GM21390 (cell line): Measurements from ENCODE around the gene PRSS53.
"Not testable (repeated sequence)": the region's sequence is repeated elsewhere in the genome, so short reads cannot be mapped to it uniquely, and the experiment has no call there.

Source experiments
- ATAC-seq: cut with Tn5 transposase; IDR thresholded peaks from one replicate; pipeline ENCODE4 v1.9.1; 2021; ENCODE audit not compliant: unreplicated experiment

PRSS53 gene

GRCh38 chr16:31118223-31119155 lies 29.7 kb upstream of the PRSS53 start:
- ATAC-seq: no peak

GRCh38 chr16:31117384-31118222 lies 28.9 kb upstream of the PRSS53 start, which contains the start of gene KAT8:
Gene KAT8 (plus strand): TSS chr16:31117664. CDS start chr16:31117682, 18 bp downstream.
- peak; percentile 86 for ATAC-seq

- no peak for ATAC-seq
Measured at GRCh38 chr16:31114468-31114867, 25.7 kb upstream of the PRSS53 start.

- no peak for ATAC-seq
Measured at GRCh38 chr16:31113121-31114120, 24.7 kb upstream of the PRSS53 start.

GRCh38 chr16:31112711-31113110 lies 24.0 kb upstream of the PRSS53 start:
- no peak for ATAC-seq

GRCh38 chr16:31111881-31112466 lies 23.2 kb upstream of the PRSS53 start:
- ATAC-seq: no peak

- no peak for ATAC-seq
Measured at GRCh38 chr16:31110106-31111034, 21.6 kb upstream of the PRSS53 start.

GRCh38 chr16:31109622-31110021 lies 20.9 kb upstream of the PRSS53 start:
- ATAC-seq: no peak

- ATAC-seq: no peak
Measured at GRCh38 chr16:31108794-31109558, 20.2 kb upstream of the PRSS53 start.

GRCh38 chr16:31108035-31108793 lies 19.5 kb upstream of the PRSS53 start, which contains the start of gene BCKDK:
Gene BCKDK (plus strand): TSS chr16:31108386. CDS start chr16:31109224, 838 bp downstream.
- peak; percentile 74 for ATAC-seq

- ATAC-seq: peak; percentile 53
Measured at GRCh38 chr16:31107465-31107867, 18.7 kb upstream of the PRSS53 start.

- ATAC-seq: no peak
Measured at GRCh38 chr16:31106509-31107464, 18.0 kb upstream of the PRSS53 start.

GRCh38 chr16:31105677-31106213 lies 17.0 kb upstream of the PRSS53 start:
- no peak for ATAC-seq

GRCh38 chr16:31100876-31101641 lies 12.3 kb upstream of the PRSS53 start:
- ATAC-seq: not testable (repeated sequence)
